Hematopoietic multipotent progenitor cell treated with erythropoietin and hydrocortisone succinate and interleukin-3 and kit ligand, for 6 days (in vitro differentiated cells): ENCODE results near the gene SAPCD1.

ENCODE experiments used
- DNase-seq: peaks from one replicate; pipeline ENCODE4 v3.0.0-alpha.2; 2015

The SAPCD1 gene

DNA sequence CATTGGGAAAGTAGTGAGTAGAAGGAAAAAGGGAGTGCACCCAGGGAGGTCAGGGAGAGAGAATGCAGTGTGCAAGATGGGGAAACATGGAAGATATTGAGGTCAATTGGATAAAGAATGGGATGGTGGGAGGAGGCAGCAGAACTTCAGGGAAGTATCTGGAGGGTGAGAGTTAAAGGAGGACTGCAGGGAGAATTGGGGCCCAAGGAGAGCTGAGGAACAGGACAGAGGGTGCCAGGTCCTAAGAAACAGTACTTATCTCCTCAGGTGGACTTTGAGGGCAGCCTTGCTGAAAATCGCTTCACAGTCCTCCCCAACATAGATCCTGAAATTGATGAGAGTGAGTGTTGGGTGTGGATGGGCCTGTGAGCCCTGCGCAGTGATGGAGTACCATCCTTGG is 4.2 kb upstream of the SAPCD1 start:
- no peak for DNase-seq

DNA sequence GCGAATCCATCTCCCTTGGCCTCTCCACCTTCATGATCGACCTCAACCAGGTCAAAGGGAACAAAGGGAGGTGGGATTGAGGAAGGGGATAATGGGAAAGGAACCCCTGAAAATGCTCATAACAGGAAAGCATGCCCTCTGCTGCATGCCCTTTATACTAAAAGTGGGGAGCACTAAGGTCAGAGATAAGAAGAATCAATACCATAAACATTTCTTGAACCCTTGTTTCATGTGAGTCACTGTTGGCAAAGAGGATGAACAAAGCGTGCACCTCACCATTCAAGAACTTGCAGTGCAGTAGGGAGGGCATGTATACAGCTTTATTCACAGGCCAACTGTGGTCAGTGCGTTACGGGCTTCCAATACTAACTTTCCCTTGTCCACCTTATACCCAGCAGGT is 1.7 kb upstream of the SAPCD1 start:
- no peak for DNase-seq

DNA sequence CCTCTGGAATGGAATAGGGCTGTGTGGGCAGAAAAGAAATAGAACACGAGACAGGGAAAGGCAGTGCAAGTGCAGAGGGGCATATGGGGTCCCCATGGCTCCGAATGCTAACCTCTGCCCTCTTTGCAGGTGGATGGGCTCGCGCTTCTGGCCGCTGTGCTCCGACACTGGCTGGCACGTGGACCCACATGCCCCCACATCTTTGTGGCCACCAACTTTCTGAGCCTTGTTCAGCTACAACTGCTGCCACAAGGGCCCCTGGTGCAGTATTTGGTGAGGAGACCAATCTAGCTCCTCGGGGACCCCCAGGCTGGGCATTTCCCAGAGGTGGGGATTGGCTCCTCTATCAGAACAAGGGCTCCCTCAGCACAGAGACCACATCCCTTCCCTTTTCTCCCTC is 1.1 kb upstream of the SAPCD1 start:
- no peak for DNase-seq

DNA sequence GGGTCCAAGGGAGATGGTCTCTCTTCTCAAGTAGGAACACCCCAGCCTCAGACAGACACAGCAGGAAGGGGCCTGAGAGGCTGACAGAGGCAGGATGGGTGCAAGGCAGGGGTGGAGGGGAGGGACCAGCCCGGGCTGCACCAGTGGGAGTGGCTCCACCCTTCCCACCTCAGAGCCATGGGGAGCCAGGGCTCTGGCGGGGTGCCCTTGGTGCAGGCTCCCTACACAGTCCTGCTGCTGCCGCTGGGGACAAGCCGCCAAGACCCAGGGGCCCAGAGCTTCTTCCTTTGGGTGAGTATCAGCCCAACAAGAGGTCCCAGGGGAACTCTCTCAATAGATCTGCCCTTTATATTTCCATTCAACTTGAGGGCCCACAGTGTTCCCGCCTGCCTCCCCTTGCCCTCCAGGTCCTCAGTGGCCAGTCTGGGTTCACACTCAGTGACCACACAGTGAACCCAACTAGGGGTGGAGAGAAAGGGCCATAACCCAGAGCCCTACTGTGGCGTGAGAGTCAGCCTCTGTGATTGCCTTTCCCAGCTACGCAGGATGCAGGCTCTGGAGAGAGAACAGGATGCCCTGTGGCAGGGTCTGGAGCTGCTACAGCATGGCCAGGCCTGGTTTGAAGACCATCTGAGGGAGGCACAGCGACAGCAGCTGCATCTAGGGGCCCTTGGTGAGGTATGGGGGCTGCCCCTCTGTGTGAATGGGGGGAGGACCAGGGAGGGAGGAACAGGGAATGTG is 592 bp downstream of the SAPCD1 start:
- DNase-seq: no peak

DNA sequence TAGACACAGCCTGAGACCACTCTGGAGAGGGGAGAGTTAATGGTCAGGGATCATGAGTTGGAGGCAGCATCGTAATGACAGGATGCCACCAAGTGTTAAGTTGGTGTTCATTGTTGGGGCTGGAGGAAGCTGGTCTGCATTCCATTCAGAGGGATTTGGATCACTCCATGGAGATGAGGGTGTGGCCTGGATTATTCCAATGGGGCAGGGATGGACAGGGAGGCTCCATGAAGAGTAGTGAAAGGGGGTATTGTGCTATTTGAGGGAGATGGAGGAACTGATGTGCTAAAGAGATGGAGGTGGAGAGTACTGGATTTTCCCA is 1.1 kb downstream of the SAPCD1 start:
- no peak for DNase-seq

DNA sequence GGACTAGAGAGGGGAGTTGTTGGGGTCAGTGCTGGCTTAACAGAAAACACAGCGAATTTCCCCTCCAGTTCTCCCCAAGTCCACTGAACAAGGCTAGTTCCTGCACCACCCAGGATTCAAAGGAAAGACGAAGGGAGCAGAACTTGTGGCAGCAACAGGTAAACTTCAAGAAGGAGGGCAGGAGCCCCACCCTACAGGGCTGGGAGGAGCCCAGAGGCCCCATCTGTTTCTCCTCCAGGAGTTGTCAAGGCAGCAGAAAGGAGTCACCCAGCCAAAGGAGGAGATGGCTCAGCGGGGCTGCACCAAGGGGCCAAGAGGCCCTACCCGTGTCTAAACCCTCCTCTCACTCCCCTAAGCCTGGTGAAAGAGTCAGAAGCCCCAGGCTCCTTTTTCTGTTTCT is 1.7 kb downstream of the SAPCD1 start:
- no peak for DNase-seq

DNA sequence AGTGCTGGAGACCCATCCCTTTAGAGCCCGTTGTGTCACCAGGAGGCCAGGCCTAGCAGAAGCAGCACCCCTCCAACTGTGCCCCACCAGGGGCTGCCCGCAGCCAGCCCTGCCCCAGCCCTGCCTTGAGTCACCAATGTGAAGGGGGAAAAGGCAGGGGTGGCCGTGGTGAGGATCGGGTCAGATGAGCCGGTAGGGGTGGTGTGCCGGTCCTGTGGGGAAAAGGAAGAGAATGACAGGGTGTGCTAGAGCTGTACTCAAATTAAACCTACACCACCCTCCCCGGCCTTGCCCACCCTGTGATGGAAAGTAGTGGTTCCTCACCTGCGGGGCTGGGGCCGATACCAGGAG is 3.1 kb downstream of the SAPCD1 start:
- no peak for DNase-seq

DNA sequence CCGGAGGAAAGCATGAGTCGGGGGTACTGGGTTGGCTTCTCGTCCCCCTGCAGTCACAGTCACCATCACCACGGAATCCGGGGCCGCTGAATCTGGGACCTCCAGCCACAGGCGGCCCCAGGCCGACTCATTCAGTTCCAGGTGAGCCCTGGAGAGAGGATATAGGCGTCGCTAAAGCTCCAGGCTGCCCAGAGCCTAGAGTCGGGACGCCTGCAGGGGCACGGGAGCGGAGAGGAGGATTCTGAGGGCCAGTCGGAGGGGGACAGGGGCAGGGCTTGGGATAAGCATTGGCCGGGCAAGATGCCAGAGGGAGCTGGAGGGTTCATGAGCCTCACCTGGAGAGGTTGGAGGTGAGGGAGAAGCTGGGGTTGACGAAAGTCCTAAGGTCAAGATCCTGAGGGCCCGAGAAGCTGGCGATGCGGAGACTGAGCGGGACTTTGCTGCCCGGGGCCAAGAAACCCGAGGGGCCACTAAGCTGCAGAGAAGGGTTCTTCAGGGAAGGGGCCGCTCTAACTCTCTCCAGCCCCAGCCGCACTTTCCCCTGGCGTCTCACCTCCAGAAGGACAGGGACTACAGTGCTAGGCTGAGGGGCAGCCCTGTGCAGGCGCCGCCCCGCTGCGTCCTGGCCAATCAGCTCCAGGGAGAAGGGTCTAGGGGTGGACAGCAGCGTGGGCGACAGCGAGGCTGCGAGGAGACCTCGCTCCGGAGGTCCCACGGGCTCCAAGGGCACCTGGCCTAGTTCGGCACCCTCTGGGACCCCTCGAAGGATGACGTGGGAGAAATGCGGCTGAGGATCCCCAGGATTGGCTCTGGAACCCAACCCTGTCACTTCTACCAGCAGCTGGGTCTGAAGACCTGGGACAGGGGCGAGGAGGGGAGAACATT is 3.7 kb downstream of the SAPCD1 start:
- no peak for DNase-seq

DNA sequence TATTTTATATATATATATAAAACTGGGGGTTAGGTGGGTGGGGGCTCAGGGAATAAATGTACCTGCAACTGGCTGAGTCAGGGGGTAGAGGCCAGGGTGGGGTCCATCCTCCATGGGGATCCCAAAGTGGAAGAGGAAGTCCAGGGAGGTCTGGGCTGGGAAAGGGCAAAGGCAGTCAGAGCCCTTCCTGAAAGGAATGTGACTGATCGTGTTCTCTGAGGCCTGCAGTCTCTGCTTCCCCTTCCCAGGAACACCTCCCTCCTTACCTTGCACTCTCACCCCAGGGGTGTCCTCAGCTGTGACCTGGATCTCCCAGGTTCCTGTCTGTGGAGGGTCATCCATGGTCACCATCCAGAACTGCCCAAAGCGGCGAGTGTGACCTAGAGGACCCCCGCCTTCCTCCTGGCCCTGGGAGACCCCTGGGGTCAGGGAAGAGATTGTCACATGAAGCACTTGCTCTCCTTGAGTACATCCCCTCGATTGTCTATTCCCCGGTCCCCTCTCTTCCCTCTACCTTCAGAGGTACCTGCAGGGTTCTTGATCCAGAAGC is 4.7 kb downstream of the SAPCD1 start:
- DNase-seq: no peak

DNA sequence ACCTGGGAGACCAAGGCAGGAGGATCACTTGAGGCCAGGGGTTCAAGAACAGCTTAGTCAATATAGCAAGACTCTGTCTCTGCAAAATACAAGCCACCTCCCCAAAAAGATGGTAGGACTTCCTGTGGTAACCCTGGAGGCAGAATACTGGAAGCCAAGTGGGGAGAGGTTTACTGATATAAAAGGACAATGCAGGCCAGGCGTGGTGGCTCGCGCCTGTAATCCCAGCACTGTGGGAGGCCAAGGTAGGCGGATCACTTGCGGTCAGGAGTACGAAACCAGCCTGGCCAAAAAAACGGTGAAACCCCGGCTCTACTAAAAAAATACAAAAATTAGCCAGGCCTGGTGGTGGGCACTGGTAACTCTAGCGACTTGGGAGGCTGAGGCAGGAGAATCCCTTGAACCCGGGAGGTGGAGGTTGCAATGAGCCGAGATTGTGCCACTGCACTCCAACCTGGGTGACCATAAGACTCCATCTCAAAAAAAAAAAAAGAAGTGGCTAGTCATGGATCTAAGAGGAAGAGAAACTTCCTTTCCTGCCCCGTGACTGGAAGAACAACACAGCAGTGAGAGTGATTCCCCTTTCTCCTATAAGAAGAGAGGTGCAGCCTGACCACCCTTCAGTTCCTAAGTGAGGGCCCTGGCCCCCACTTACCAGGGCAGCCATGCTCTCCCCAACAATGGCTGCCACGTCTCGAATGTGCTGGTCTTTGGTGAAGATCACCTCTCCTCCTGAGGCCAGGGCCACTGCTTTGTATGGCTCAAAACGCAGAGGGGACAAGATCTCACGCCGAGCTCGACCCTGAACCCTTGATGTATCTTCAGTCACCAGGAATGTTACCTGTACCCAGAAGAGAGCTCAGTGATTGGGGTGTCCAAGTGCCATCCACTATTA is 6.2 kb downstream of the SAPCD1 start:
- DNase-seq: no peak

DNA sequence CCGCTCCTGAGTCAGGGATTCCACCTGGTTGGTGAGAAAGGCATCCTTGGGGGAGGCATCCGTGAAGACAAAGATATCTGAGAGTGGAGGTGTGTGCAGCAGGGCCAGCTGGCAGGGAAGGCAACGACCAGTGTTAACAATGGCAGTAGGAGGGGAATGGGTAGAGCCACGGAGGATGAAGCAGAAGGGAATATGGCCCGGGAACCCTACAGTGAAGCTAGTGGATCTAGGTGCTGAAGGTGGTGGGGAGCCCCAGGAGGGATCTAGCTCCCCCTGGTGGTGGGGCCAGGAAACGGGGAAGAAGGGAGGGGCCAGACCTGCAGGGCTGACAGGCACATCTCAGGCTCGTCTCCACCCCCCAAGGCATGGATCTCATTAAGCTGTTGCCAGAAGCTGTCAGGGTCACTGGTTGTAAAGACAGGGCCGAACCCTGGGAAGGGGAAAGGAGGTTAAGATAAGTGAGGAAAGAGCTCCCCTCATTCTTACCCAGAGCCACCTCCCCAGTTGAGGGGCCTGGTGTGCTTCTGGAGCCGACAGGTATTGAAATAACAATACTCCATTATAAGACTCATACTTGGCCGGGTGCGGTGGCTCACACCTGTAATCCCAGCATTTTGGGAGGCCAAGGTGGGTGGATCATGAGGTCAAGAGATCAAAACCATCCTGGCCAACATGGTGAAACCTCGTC is 7.4 kb downstream of the SAPCD1 start:
- peak; percentile 90 for DNase-seq

DNA sequence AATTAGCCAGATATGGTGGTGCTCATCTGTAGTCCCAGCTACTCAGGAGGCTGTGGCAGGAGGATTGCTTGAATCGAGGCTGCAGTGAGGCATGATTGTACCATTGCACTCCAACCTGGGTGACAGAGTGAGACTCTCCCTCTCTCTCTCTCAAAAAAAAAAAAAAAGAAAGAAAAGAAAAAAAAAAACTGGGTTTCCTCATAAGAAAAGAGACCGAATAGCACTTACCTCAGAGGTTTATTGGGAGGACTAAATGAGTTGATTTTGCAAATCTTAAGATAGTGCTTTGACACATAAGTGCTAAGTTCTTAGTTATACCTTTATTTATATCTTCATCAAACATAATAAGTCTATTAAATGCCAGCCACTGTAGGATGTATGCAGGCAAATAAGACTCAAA is 8.4 kb downstream of the SAPCD1 start:
- no peak for DNase-seq

DNA sequence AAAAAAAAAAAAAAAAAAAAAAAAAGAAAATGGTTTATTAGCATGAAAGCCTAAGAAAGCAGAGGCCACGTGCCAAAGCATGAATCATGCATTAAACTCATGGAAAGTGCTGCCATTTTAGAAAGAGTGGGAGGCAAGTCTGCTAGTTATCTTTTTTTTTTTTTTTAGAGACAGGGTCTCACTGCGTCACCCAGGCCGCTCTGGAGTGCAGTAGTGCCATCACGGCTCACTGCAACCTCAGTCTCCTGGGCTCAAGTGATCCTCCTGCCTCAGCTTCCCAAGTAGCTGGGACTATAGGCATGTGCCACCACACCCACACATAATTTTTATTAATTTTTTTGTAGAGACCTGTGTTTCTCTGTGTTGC is 9.5 kb downstream of the SAPCD1 start:
- peak; percentile 38 for DNase-seq

DNA sequence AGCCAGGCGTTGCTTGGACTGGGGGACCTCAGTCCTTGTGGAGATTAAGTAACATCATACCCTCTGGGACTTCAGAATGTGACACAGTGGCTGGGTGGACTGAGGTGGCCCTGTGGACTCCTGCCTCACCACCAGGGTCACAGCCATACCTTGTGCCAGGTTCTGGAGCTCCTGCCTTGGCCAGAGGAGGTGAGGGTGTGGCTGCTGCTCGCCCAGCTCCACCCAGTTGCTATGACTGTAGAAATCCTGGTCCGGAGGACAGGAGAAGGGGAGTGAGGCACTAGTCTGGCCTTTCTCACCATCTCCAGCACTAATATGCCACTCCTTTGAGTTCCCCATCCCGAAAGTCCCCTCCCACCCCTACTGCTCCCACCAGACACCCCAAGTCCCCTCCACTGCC is 12.7 kb downstream of the SAPCD1 start:
- DNase-seq: no peak

DNA sequence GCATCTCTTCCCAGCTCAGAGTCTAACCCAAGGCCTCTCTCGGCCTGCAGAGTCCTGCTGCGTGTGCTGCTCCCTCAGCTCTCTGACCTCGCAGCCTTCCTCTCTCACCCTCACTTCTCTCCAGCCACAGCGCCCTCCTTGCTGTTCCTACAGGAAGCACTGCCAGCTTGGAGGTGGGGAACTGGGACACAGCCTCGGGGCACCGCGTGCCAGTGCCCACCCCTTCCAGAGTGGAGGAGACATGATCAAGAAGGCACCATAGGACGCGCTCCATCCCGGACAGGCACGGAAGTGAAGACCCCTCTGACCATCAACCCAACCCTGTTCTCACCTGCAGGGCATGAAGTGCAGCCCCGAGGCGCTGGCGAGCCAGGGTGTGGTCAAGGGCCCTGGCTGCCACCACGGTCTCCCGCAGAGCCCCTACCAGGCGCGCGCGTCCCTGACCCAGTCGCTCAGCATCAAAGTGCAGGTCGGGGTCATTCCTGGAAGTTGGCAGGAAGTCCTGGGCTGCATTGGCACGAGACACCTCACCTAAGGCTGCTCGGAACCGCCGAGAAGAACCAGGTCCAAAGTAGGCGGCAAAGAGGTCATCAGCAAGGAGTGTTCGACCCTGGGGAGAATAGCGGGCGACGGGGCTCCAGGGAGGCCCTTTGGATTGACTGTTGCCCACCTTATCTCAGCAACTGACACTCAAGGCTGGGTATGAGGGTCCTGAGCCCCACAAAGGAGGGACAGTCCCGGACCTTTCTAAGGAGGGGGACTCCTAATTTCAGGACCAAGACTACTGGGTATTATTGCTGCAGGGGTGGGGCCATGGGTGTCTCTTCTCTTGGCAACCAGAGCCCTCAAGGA is 13.4 kb downstream of the SAPCD1 start:
- DNase-seq: no peak

DNA sequence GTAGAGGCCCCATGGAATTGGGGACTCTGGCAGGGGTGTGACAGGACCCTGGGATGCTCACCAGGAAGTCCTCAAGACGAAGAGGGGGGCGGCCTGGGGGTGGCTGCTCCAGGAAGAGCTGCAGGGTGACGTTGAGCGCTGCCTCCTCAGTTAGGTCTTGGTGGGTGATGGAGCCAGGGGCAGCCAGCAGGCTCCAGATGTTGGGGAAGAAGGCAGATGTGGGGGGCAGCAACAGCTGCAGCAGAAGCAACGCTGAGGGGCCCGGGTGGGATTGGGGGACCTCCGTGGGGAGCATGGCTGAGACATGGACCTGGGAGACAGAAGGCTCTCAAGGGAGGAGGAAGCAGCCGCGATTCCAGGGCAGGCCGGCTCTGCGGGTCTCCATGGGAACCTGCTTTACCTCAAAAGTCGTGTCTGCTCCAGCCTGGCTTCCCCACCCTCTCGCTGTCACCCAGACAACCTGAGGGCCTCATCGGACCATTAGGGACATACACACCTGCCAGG is 14.1 kb downstream of the SAPCD1 start:
- peak; percentile 46 for DNase-seq

DNA sequence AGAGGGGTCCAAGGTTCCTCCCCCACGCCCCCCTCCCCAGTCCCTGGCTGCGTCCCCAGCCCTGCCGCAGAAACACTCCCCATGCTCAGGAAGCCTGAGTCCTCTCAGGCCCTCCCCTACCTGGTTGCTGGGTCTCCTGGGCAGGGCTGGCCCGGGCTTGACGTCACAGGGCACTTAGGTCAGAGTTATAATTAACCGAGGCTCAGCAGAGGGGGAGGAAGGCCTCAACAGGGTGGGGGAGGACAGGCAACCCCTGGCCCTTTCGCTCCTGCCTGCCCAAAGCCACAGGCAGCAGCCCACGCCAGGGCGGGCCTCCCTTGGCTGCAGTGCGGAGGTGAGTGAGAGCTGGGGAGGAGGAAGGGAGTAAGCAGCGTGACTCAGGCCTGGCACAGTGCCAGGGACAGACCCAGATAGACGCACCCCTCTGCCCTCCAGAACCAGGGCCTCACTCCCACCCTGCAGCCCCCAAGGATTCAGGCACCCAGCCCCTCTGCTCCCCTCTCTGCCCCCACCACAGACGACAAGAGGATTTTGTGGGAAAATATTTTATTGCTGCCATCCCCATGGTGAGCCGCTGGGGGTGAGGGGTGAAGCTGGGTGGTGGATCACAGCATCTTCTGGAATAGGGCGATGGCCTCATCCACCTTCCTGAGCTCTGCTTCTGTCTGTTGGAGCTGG is 14.7 kb downstream of the SAPCD1 start, which contains the start of gene VWA7:
Gene VWA7 (minus strand): TSS at position 340 of the 678 bp plus-strand sequence. CDS start 549 bp downstream, outside the sequence.
- peak; percentile 88 for DNase-seq

DNA sequence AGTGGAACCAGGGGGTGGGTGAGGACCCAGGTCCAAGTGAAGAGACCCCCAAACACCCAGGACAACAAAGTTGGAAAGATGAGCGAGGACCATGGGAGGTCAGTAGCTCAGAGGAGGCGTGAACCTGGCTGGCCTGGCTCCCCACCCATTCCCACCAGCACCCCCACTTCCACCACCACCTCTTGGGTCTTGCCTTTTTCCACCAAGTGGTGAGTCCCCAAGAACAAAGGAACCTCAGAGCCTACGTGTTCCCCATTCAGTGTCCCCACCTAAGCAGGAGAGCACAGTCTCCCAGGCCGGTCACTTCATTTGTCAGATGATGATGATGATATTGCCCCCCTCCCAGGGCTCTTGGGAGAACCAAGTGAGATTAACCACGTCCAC is 15.2 kb downstream of the SAPCD1 start:
- no peak for DNase-seq

DNA sequence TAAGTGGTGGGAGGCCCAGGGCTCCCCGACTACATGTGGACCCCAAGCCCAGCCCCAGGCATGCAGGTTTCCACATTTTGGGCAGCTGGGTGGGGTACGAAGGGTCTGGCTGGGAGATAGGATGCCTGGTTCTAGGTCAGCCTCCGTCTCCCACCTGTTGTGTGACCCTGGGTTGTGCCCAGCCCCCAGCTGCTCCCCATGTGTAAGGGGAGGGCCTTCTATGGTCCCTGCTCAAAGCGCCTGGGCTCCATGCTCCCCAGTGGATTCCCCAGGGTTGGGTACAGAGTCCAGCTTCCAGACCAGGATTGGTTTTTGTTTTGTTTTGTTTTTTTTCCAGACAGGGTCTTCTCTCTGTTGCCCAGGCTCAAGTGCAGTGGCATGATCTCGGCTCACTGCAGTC is 15.7 kb downstream of the SAPCD1 start:
- DNase-seq: no peak

DNA sequence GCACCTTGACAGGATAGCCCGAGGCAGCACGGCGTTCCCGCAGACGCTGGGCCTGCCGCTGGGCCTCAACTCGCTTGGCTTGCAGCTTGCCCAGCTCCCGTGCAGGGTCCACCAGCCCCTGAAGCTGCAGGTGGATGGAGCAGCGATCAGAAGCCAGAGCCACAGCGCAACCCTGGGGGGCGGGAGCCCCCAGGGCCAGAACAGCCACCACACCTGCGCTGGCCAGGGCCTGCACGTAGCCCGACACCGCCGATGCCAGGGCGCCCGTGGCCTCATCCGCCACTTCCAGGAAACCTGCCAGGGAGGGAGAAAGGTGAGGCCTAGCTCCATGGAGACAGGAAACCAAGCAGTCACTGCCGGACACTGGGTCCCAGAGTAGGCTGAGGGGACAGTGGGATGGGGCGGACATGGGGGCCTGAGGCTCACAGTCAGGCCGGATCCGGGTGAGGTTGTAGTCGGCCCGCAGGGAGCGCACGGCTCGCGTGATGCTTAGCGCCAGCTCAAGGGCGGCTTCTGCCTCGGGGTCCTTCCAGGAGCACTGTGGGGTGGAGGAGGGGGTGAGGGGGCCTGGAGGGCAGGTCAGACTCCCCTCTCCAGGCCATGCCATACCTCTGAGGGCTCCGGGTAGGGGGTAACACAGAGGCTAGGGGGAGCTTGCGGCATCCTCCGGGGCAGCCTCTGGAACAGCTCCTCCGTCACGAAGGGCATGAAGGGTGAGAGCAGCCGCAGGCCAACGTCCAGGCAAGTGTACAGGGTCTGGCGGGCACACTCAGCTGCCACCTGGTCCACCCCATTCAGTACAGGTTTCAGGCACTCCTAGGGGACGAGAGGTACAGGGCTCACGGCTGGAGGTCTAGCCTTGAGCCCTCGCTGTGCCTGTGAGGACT is 16.8 kb downstream of the SAPCD1 start:
- no peak for DNase-seq
